DMS 273 (cell line): ENCODE data around the gene CISD2.
"Not testable (repeated sequence)": the region's sequence is repeated elsewhere in the genome, so short reads cannot be mapped to it uniquely, and the experiment has no call there.

Experiments
- DNase-seq: peaks from one replicate; lab custom pipeline; 2025; ENCODE audit not compliant: unreplicated experiment; lab: John Stamatoyannopoulos, UW

CISD2 gene

DNA sequence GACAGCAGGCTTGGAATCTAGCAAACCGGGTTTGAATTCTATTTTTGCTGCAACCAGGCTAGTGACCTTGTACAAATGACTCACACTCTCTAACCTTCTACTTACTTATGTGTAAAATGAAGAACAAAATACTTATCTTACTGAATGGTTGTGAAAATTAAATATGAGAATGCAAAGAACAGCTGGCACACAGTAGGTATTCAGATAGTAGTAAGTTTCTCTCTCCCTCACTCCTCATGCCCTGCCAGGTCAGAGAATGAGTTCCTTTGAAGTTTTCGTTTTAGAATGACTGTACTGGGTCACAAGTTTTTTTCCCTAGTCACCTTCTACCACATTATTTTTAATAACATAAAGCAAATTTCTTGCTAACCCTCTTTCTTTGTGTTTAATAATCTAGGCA lies 33.0 kb downstream of the CISD2 start:
- DNase-seq = no peak

DNA sequence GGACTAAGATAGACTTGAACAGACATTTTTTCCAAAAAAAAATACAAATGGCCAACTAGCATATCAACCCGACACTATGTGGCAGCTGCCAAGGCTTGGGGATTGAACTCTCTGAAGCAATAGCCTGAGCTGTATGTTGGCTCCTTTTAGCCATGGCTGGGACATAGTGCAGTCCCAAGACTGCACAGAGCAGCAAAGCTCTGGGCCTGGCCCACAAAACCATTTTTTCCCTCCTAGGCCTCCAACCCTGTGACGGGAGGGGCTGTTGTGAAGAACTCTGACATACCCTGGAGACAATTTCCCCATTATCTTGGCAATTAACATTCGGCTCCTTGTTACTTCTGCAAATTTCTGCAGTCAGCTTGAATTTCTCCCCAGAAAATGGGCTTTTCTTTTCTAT lies 50.1 kb downstream of the CISD2 start:
- no peak for DNase-seq

DNA sequence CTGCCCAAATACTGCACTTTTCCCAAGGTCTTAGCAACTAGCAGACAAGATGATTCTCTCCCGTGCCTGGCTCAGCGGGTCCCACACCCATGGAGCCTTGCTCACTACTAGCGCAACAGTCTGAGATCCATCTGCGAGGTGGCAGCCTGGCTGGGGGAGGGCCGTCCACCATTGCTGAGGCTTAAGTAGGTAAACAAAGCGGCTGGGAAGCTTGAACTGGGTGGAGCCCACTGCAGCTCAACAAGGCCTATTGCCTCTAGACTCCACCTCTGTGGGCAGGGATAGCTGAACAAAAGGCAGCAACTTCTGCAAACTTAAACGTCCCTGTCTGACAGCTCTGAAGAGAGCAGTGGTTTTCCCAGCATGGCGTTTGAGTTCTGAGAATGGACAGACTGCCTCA lies 50.9 kb downstream of the CISD2 start:
- not testable (repeated sequence) for DNase-seq

DNA sequence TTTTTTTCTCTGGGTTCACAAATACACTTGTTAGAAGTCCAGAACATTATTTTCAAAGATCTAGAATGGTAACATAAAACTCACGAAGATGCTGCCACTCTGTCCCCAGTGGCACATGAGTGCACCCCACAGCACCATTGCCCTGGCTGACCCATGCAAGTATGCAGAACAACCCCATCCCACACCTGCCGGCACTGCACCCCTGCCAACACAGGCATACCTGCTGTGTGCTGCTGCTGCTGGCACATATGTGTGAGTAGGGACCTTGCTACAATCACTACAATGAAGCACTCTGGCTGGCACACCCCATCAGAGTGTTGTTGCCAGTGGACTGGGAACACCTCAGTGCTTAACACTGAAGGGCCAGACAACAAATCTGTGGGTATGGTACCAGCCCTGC lies 66.9 kb downstream of the CISD2 start:
- DNase-seq = no peak

DNA sequence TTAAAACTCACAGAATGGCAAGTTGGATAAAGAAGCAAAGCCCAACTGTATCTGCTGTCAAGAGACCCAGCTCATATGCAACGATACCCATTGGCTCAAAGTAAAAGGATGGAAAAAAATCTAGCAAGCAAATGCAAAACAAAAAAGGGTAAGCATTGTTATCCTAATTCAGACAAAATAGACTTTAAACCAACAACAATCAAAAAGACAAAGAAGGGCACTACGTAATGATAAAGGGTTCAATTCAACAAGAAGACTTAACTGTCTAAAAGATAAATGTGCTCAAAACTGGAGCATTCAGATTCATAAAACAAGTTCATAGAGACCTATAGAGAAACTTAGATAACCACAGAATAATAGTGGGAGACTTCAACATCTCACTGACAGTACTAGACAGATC lies 69.3 kb downstream of the CISD2 start:
- DNase-seq = not testable (repeated sequence)
